Measurements from ENCODE around the gene ZFP1.

ZFP1 gene

GRCh38 chr16:75148311-75149195 lies at the start of gene ZFP1:
TSS of gene ZFP1 (plus strand) at chr16:75148524. CDS start at chr16:75152952, 4,428 bp downstream.
- peak; percentile 96 for DNase-seq

GRCh38 chr16:75099075-75099667 lies 49.2 kb upstream of the ZFP1 start:
- DNase-seq = no peak

- DNase-seq = no peak
Measured at GRCh38 chr16:75099738-75100602, 48.4 kb upstream of the ZFP1 start.

GRCh38 chr16:75100603-75100990 lies 47.7 kb upstream of the ZFP1 start:
- DNase-seq = no peak

GRCh38 chr16:75101635-75102034 lies 46.7 kb upstream of the ZFP1 start:
- no peak for DNase-seq

GRCh38 chr16:75102595-75102994 lies 45.7 kb upstream of the ZFP1 start:
- DNase-seq = no peak

- no peak for DNase-seq
Measured at GRCh38 chr16:75103994-75104393, 44.3 kb upstream of the ZFP1 start.

- DNase-seq = no peak
Measured at GRCh38 chr16:75104836-75105235, 43.5 kb upstream of the ZFP1 start.

- DNase-seq = no peak
Measured at GRCh38 chr16:75105306-75106061, 42.8 kb upstream of the ZFP1 start.

- no peak for DNase-seq
Measured at GRCh38 chr16:75106351-75107274, 41.7 kb upstream of the ZFP1 start.

- DNase-seq = no peak
Measured at GRCh38 chr16:75107505-75107904, 40.8 kb upstream of the ZFP1 start.

- peak; percentile 63 for DNase-seq
Measured at GRCh38 chr16:75108792-75109731, 39.3 kb upstream of the ZFP1 start.

- DNase-seq = no peak
Measured at GRCh38 chr16:75109732-75110243, 38.5 kb upstream of the ZFP1 start.

- DNase-seq = peak; percentile 92
Measured at GRCh38 chr16:75110637-75111513, 37.4 kb upstream of the ZFP1 start.

GRCh38 chr16:75111514-75111940 lies 36.8 kb upstream of the ZFP1 start:
- DNase-seq = no peak

- no peak for DNase-seq
Measured at GRCh38 chr16:75111961-75112733, 36.2 kb upstream of the ZFP1 start.

- no peak for DNase-seq
Measured at GRCh38 chr16:75112734-75113491, 35.4 kb upstream of the ZFP1 start.
